Activated CD8-positive, alpha-beta memory T cell treated with anti-CD3 and anti-CD28 coated beads for 4 hours (primary cell): ENCODE results near the gene DHCR7.

Source experiments
- DNase-seq, 2 donors: peaks; one replicate each; pipeline ENCODE4 v3.0.0-alpha.2; 2020; ENCODE audit warnings: low read depth in 2 of 2

The DHCR7 gene

GRCh38 chr11:71420455-71421241 lies 27.5 kb downstream of the DHCR7 start:
- no peak for DNase-seq

- DNase-seq, result no peak
Measured at GRCh38 chr11:71418643-71419042, 29.6 kb downstream of the DHCR7 start.

- DNase-seq, result no peak
Measured at GRCh38 chr11:71414645-71415044, 33.5 kb downstream of the DHCR7 start.

GRCh38 chr11:71410363-71410966 lies 37.7 kb downstream of the DHCR7 start:
- no peak for DNase-seq

GRCh38 chr11:71408826-71409225 lies 39.4 kb downstream of the DHCR7 start:
- DNase-seq, result no peak

- DNase-seq, result no peak
Measured at GRCh38 chr11:71407356-71407755, 40.8 kb downstream of the DHCR7 start.

GRCh38 chr11:71406681-71407080 lies 41.5 kb downstream of the DHCR7 start:
- no peak for DNase-seq

- no peak for DNase-seq
Measured at GRCh38 chr11:71404209-71404608, 44.0 kb downstream of the DHCR7 start.

- DNase-seq, result no peak
Measured at GRCh38 chr11:71402878-71403277, 45.3 kb downstream of the DHCR7 start.

- DNase-seq, result no peak
Measured at GRCh38 chr11:71400216-71400615, 48.0 kb downstream of the DHCR7 start.

- DNase-seq, result no peak
Measured at GRCh38 chr11:71399341-71399740, 48.9 kb downstream of the DHCR7 start.

- DNase-seq, result no peak
Measured at GRCh38 chr11:71397961-71398360, 50.2 kb downstream of the DHCR7 start.

- DNase-seq, result no peak
Measured at GRCh38 chr11:71397331-71397860, 50.8 kb downstream of the DHCR7 start.

- no peak for DNase-seq
Measured at GRCh38 chr11:71396548-71397123, 51.6 kb downstream of the DHCR7 start.

- DNase-seq, result no peak
Measured at GRCh38 chr11:71395774-71396173, 52.4 kb downstream of the DHCR7 start.

GRCh38 chr11:71395263-71395560 lies 53.0 kb downstream of the DHCR7 start:
- no peak for DNase-seq

- DNase-seq, result no peak
Measured at GRCh38 chr11:71393283-71393682, 54.9 kb downstream of the DHCR7 start.

- DNase-seq, result no peak
Measured at GRCh38 chr11:71391796-71392195, 56.4 kb downstream of the DHCR7 start.

- no peak for DNase-seq
Measured at GRCh38 chr11:71391352-71391751, 56.8 kb downstream of the DHCR7 start.

GRCh38 chr11:71388637-71389235 lies 59.5 kb downstream of the DHCR7 start:
- no peak for DNase-seq

GRCh38 chr11:71387784-71388636 lies 60.2 kb downstream of the DHCR7 start:
- DNase-seq, result no peak

- no peak for DNase-seq
Measured at GRCh38 chr11:71387200-71387599, 61.0 kb downstream of the DHCR7 start.
